ENCODE data around the gene MAPK6.

The MAPK6 gene

GRCh38 chr15:52056496-52056895, 37.5 kb downstream of the MAPK6 start:
- no peak for TF ChIP-seq CTCF (IDR thresholded peaks at IDR 0.05; ENCODE audit: insufficient read depth, low read depth, low read length, missing control alignments)
- no peak overlapping the region for H3K4me3 ChIP-seq (ENCODE audit: low read length)
- no peak for DNase-seq (ENCODE audit: low read depth)

- no peak for TF ChIP-seq CTCF (IDR thresholded peaks at IDR 0.05; ENCODE audit: insufficient read depth, low read depth, low read length, missing control alignments)
- H3K4me3 ChIP-seq (ENCODE audit: low read length) = no peak overlapping the region
- DNase-seq (ENCODE audit: low read depth) = no peak
Measured at GRCh38 chr15:52057996-52058395, 39.0 kb downstream of the MAPK6 start.

- DNase-seq (ENCODE audit: low read depth) = no peak
- no peak overlapping the region for H3K4me3 ChIP-seq (ENCODE audit: low read length)
- no peak for TF ChIP-seq CTCF (IDR thresholded peaks at IDR 0.05; ENCODE audit: insufficient read depth, low read depth, low read length, missing control alignments)
Measured at GRCh38 chr15:52060501-52060900, 41.5 kb downstream of the MAPK6 start.

- TF ChIP-seq CTCF (IDR thresholded peaks at IDR 0.05; ENCODE audit: insufficient read depth, low read depth, low read length, missing control alignments) = no peak
- no peak overlapping the region for H3K4me3 ChIP-seq (ENCODE audit: low read length)
- DNase-seq (ENCODE audit: low read depth) = no peak
Measured at GRCh38 chr15:52066842-52067544, 48.0 kb downstream of the MAPK6 start.

- no peak overlapping the region for H3K4me3 ChIP-seq (ENCODE audit: low read length)
- DNase-seq (ENCODE audit: low read depth) = peak; percentile 65
- no peak for TF ChIP-seq CTCF (IDR thresholded peaks at IDR 0.05; ENCODE audit: insufficient read depth, low read depth, low read length, missing control alignments)
Measured at GRCh38 chr15:52067545-52067926, 48.5 kb downstream of the MAPK6 start.

GRCh38 chr15:52068004-52068615, 49.1 kb downstream of the MAPK6 start:
- TF ChIP-seq CTCF (IDR thresholded peaks at IDR 0.05; ENCODE audit: insufficient read depth, low read depth, low read length, missing control alignments) = no peak
- DNase-seq (ENCODE audit: low read depth) = peak; percentile 91
- no peak overlapping the region for H3K4me3 ChIP-seq (ENCODE audit: low read length)

GRCh38 chr15:52069559-52069958, 50.5 kb downstream of the MAPK6 start:
- H3K4me3 ChIP-seq (ENCODE audit: low read length) = no peak overlapping the region
- no peak for TF ChIP-seq CTCF (IDR thresholded peaks at IDR 0.05; ENCODE audit: insufficient read depth, low read depth, low read length, missing control alignments)
- peak; percentile 96 for DNase-seq (ENCODE audit: low read depth)
